Mesothelial cell of epicardium (in vitro differentiated cells): ENCODE results near the gene TAF11L13. TPM values are rescaled to one million over a fixed set of nuclear protein-coding genes. Genes with fewer than 3 reads are reported as not detected.

Experiments used
- DNase-seq, 2 experiments: peaks; one replicate each; pipeline ENCODE4 v3.0.0; 2021; ENCODE audit warnings: low spot score in 2 of 2; ENCODE audit not compliant: unreplicated experiment in 2 of 2
- H3K27ac Mint-ChIP-seq: 2 replicates; pipeline ENCODE4 v1.8.0; 2021; ENCODE audit warnings: mixed read lengths
- H3K27me3 Mint-ChIP-seq: 2 replicates; pipeline ENCODE4 v1.8.0; 2021; ENCODE audit warnings: low read depth, mixed read lengths
- H3K36me3 Mint-ChIP-seq: 2 replicates; pipeline ENCODE4 v1.8.0; 2021; ENCODE audit warnings: mixed read lengths
- H3K4me1 Mint-ChIP-seq: 2 replicates; pipeline ENCODE4 v1.8.0; 2021; ENCODE audit warnings: mixed read lengths
- H3K4me3 Mint-ChIP-seq: 2 replicates; pipeline ENCODE4 v1.8.0; 2021; ENCODE audit warnings: mild to moderate bottlenecking, moderate library complexity, mixed read lengths
- H3K9me3 Mint-ChIP-seq: 2 replicates; pipeline ENCODE4 v1.8.0; 2021; ENCODE audit warnings: mixed read lengths
- CTCF ChIP-seq: fragments of 200-600 bp; sonication (generic); IDR thresholded peaks from one replicate; pipeline ENCODE4 v1.5.0; 2021; ENCODE audit warnings: antibody characterized with exemption; ENCODE audit not compliant: unreplicated experiment
- total RNA-seq: library from RNA; stranded (reverse); gene quantifications from 3 replicates; pipeline ENCODE4 v1.2.1, GENCODE V29; 2021

TAF11L13 gene
- total RNA-seq, 1 donor from 2014 or later = not detected

- Mint-ChIP-seq H3K27me3 (peaks cover 7% of the 10 kb centered on the region), H3K9me3 (no peaks in the 10 kb centered on the region), H3K27ac (no peak overlapping the region), H3K4me3 (no peak overlapping the region), H3K4me1 (no peaks in the 10 kb centered on the region), H3K36me3 (no peaks in the 10 kb centered on the region)
- TF ChIP-seq CTCF = no peak
- DNase-seq = no peak
Measured at GRCh38 chr5:17678751-17679324, 47.0 kb downstream of the TAF11L13 start.

GRCh38 chr5:17679597-17680203, 47.8 kb downstream of the TAF11L13 start:
- Mint-ChIP-seq H3K4me1 (no peaks in the 10 kb centered on the region), H3K4me3 (no peak overlapping the region), H3K36me3 (no peaks in the 10 kb centered on the region), H3K27ac (no peak overlapping the region), H3K27me3 (peaks cover 7% of the 10 kb centered on the region), H3K9me3 (no peaks in the 10 kb centered on the region)
- DNase-seq = no peak
- TF ChIP-seq CTCF = no peak

GRCh38 chr5:17680737-17681136, 48.8 kb downstream of the TAF11L13 start:
- H3K27ac Mint-ChIP-seq = no peak overlapping the region
- no peak overlapping the region for H3K4me3 Mint-ChIP-seq
- H3K9me3 Mint-ChIP-seq = no peaks in the 10 kb centered on the region
- peaks cover 7% of the 10 kb centered on the region for H3K27me3 Mint-ChIP-seq
- H3K36me3 Mint-ChIP-seq = no peaks in the 10 kb centered on the region
- H3K4me1 Mint-ChIP-seq = no peaks in the 10 kb centered on the region
- TF ChIP-seq CTCF = no peak
- DNase-seq = no peak

Other genes with a start within 250 kb of the TAF11L13 start
- gene TAF11L2, start 133.9 kb upstream of the TAF11L13 start, total RNA-seq = not detected in 3 replicates
- gene TAF11L3, start 113.7 kb upstream of the TAF11L13 start, total RNA-seq = not detected in 3 replicates
- gene TAF11L4, start 110.3 kb upstream of the TAF11L13 start, total RNA-seq = not detected in 3 replicates
- not detected in 3 replicates for gene TAF11L5, start 106.9 kb upstream of the TAF11L13 start, total RNA-seq
- gene TAF11L6, start 103.4 kb upstream of the TAF11L13 start, total RNA-seq = not detected in 3 replicates
- not detected in 3 replicates for gene TAF11L7, start 46.3 kb upstream of the TAF11L13 start, total RNA-seq
- gene TAF11L8, start 41.1 kb upstream of the TAF11L13 start, total RNA-seq = not detected in 3 replicates
- not detected in 3 replicates for gene TAF11L9, start 37.7 kb upstream of the TAF11L13 start, total RNA-seq
- not detected in 3 replicates for gene TAF11L10, start 34.3 kb upstream of the TAF11L13 start, total RNA-seq
- gene TAF11L11, start 27.9 kb upstream of the TAF11L13 start, total RNA-seq = not detected in 3 replicates
- gene TAF11L12, start 21.7 kb upstream of the TAF11L13 start, total RNA-seq = not detected in 3 replicates
- not detected in 3 replicates for gene TAF11L14, start 2.4 kb downstream of the TAF11L13 start, total RNA-seq